Upper lobe of left lung (tissue), 4 donors: ENCODE results near the gene LPCAT3.

Experiments used
- POLR2A ChIP-seq, 4 donors: fragments of 450-650 bp; IDR thresholded peaks; one replicate each; pipeline ENCODE4 v1.5.1; 2016 to 2017; ENCODE audit warnings: antibody characterized with exemption in 4 of 4, mild to moderate bottlenecking in 2 of 4
- TF ChIP-seq, protein P1 (sequence below), 6 experiments: fragments of 450-650 bp in 4 of 6; fragments of 200-600 bp in 2 of 6; sonication (generic) in 2 of 6; IDR thresholded peaks; one replicate each; pipeline ENCODE4 v1.5.1; 2016 to 2019; ENCODE audit warnings: antibody characterized with exemption in 6 of 6

DNA sequence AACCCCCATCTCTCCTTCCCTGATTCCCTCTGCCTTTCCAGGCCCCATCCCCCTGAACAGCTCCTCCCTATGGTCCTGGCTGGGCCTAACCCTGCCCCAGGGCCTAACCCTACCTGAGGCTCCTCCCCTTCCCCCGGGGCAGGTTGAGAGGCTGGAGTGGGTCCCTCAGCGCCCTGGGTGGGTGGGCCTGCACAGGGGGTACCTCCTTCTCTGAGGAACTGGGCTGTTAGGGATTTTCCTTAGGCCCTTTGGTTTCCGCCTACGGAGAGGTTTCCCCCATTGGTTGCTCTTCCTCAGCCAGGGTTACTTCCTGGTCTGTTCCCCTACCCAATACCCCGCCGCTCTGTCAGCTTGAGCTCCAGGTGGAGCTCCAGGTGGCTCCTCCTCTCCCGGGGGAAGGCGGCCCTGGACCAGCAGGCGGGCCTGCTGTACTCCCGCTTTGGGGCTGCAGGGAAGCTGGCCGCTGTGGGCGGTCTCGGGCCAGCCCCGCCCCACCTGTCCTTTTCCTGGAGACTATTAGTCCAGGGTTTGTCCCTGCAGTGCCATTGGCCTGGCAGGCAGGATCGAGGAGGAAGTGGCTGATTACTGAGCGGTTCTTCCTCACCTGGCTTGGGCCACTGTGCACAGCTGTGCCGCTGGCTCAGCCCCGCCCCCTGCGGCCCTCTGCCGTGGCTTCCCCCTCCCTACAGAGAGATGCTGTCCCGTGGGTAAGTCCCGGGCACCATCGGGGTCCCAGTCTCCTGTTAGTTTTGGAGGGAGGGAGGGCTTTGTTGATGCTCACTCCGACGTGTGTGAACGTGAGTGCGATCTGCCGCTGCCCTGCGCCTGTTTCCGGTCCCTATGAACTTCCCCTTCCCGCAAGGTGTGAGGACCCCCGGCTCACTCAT, 72.0 kb downstream of the LPCAT3 start:
- TF ChIP-seq, protein P1, sequence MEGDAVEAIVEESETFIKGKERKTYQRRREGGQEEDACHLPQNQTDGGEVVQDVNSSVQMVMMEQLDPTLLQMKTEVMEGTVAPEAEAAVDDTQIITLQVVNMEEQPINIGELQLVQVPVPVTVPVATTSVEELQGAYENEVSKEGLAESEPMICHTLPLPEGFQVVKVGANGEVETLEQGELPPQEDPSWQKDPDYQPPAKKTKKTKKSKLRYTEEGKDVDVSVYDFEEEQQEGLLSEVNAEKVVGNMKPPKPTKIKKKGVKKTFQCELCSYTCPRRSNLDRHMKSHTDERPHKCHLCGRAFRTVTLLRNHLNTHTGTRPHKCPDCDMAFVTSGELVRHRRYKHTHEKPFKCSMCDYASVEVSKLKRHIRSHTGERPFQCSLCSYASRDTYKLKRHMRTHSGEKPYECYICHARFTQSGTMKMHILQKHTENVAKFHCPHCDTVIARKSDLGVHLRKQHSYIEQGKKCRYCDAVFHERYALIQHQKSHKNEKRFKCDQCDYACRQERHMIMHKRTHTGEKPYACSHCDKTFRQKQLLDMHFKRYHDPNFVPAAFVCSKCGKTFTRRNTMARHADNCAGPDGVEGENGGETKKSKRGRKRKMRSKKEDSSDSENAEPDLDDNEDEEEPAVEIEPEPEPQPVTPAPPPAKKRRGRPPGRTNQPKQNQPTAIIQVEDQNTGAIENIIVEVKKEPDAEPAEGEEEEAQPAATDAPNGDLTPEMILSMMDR (IDR thresholded peaks at IDR 0.05), result peak in 3 of 6 experiments; percentile 29 to 31 (median 29)
- peak in 2 of 4 donors; percentile 81 to 83 for TF ChIP-seq POLR2A (IDR thresholded peaks at IDR 0.05)
